GM20000 (cell line): ENCODE results near the gene LPP.

Source experiments
- DNase-seq: peaks from one replicate; pipeline ENCODE4 v3.0.0; 2012; ENCODE audit warnings: low spot score
- CTCF ChIP-seq: IDR thresholded peaks from 2 replicates; pipeline ENCODE4 v1.5.1; 2012; ENCODE audit warnings: mild to moderate bottlenecking, control low read depth; ENCODE audit errors: extremely low read depth, missing control alignments

LPP gene

GRCh38 chr3:188546835-188547670 is 393.1 kb downstream of the LPP start:
- DNase-seq = no peak
- TF ChIP-seq CTCF = no peak

GRCh38 chr3:188553569-188553968 is 399.6 kb downstream of the LPP start:
- no peak for DNase-seq
- no peak for TF ChIP-seq CTCF

- no peak for TF ChIP-seq CTCF
- DNase-seq = no peak
These were observed 400.4 kb downstream of the LPP start for GRCh38 chr3:188554404-188554803.

- no peak for TF ChIP-seq CTCF
These were observed 403.3 kb downstream of the LPP start for GRCh38 chr3:188557235-188557634.

GRCh38 chr3:188558343-188559071 is 404.6 kb downstream of the LPP start:
- no peak for TF ChIP-seq CTCF
- DNase-seq = no peak

More at GRCh38 chr3:188557235-188557634, 403.3 kb downstream of the LPP start:
- no peak for DNase-seq

GRCh38 chr3:188559072-188559429 is 405.1 kb downstream of the LPP start:
- DNase-seq = no peak

More at GRCh38 chr3:188559072-188559429, 405.1 kb downstream of the LPP start:
- TF ChIP-seq CTCF = no peak
